ENCODE measurements around the gene PSME1. TPM values are rescaled to one million over a fixed set of nuclear protein-coding genes. Genes with fewer than 3 reads are reported as not detected.

Gene PSME1
- total and polyA plus RNA-seq, 4 donors: 63.3 to 237 (median 101) TPM

- no peak overlapping the region for H3K4me3 ChIP-seq (ENCODE audit: low read depth in 1 of 3, low read length in 3 of 3)
- peaks cover 12 to 45% (median 34%) of the 10 kb centered on the region in 4 donors for H3K36me3 ChIP-seq (ENCODE audit: control insufficient read depth in 4 of 4, insufficient read depth in 3 of 4, low read depth in 1 of 4, low read length in 3 of 4)
- TF ChIP-seq ATF3 (IDR thresholded peaks at IDR 0.05): no peak
- TF ChIP-seq HNF4G (IDR thresholded peaks at IDR 0.05): no peak
- TF ChIP-seq FOXA1 (IDR thresholded peaks at IDR 0.05): no peak
- TF ChIP-seq GABPA (IDR thresholded peaks at IDR 0.05 in 1 of 2, conservative IDR thresholded peaks at IDR 0.05 in 1 of 2): no peak
- no peak for TF ChIP-seq RAD21 (IDR thresholded peaks at IDR 0.05)
- no peak for TF ChIP-seq ZBTB33 (IDR thresholded peaks at IDR 0.05)
- no peak for TF ChIP-seq SP1 (IDR thresholded peaks at IDR 0.05)
- TF ChIP-seq CTCF (IDR thresholded peaks at IDR 0.05; ENCODE audit: low read depth, low read length, missing input control): no peak
- TF ChIP-seq TAF1 (conservative IDR thresholded peaks at IDR 0.05): no peak
- TF ChIP-seq REST (IDR thresholded peaks at IDR 0.05): no peak
- no peak for TF ChIP-seq MAX (IDR thresholded peaks at IDR 0.05)
- no peak for TF ChIP-seq HNF4A (conservative IDR thresholded peaks at IDR 0.05)
- no peak for TF ChIP-seq YY1 (IDR thresholded peaks at IDR 0.05)
- no peak for TF ChIP-seq JUND (IDR thresholded peaks at IDR 0.05)
- no peak for TF ChIP-seq FOXA2 (IDR thresholded peaks at IDR 0.05)
- TF ChIP-seq RXRA (IDR thresholded peaks at IDR 0.05): no peak
- TF ChIP-seq NR2F2 (IDR thresholded peaks at IDR 0.05): no peak
- no peak for TF ChIP-seq EGR1 (IDR thresholded peaks at IDR 0.05; ENCODE audit: low read depth in 2 of 2)
- no peak overlapping the region for H3K9ac ChIP-seq (ENCODE audit: low read depth in 1 of 2, low read length in 2 of 2)
- H3K4me1 ChIP-seq (ENCODE audit: control insufficient read depth in 4 of 4, insufficient read depth in 4 of 4, low read length in 3 of 4): peaks cover 5 to 25% (median 19%) of the 10 kb centered on the region in 4 donors
- no peak overlapping the region for H3K27ac ChIP-seq (ENCODE audit: low read depth in 1 of 2, low read length in 2 of 2)
- 93% methylated on average over 12 of the region's 12 CpGs for WGBS
- H3K27me3 ChIP-seq (ENCODE audit: control insufficient read depth in 4 of 4, insufficient read depth in 4 of 4, low read length in 3 of 4): no peaks in the 10 kb centered on the region
- no peak for DNase-seq (ENCODE audit: low spot score)
- no peaks in the 10 kb centered on the region for H3K9me3 ChIP-seq (ENCODE audit: control insufficient read depth in 4 of 4, low read length in 3 of 4)
Measured at GRCh38 chr14:24157331-24157730, 21.3 kb downstream of the PSME1 start.
